ENCODE data around the gene CHD8. TPM values are rescaled to one million over a fixed set of nuclear protein-coding genes. Genes with fewer than 3 reads are reported as not detected.
"Not testable (repeated sequence)": the region's sequence is repeated elsewhere in the genome, so short reads cannot be mapped to it uniquely, and the experiment has no call there.

Gene CHD8
- total and polyA plus RNA-seq, 2 donors (not counting 3 experiments of a cell fraction or from before 2014, with no cell fraction given): 52.3 to 94.3 TPM

DNA sequence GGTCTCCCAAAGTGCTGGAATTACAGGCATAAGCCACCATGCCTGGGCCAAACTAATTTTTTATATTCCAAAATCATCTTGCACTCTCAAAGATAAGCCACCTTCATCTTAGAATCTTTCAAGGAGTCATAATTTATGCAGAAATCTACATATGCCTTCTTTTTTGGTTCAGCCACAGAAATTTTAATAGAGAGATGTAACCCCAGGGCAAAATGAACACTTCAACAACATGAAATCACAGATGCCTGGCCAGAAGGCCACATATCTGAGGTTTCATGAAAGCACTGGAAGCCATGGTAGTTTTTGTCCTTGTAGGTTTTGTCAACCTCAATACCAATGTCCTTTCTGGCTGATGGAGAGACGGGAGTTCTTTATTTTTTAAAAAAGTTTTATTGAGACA is 81.9 kb downstream of the CHD8 start:
- CTCF ChIA-PET: no interaction called here
- POLR2A ChIA-PET: no interaction called here
- Histone ChIP-seq H3K36me3 (ENCODE audit: control insufficient read depth in 2 of 2, extremely low read depth in 1 of 2, insufficient read depth in 2 of 2, low read length in 2 of 2) (peaks cover 4 to 11% of the 10 kb centered on the region in 2 experiments), H3K27me3 (ENCODE audit: control insufficient read depth in 2 of 2, insufficient read depth in 2 of 2, low read length in 2 of 2) (no peaks in the 10 kb centered on the region), H3K4me2 (ENCODE audit: insufficient read depth, low read length) (no peak overlapping the region), H3K4me3 (replicated peaks in 1 of 3; ENCODE audit: insufficient read depth in 1 of 3, low read depth in 1 of 3, low read length in 3 of 3) (no peak overlapping the region), H3K9me3 (replicated peaks; ENCODE audit: control insufficient read depth, insufficient read depth, low read length) (no peaks in the 10 kb centered on the region), H3K79me2 (ENCODE audit: control insufficient read depth, insufficient read depth, low read length) (peaks cover 53% of the 10 kb centered on the region), H3K27ac (ENCODE audit: insufficient read depth, low read depth, low read length) (no peak overlapping the region), H3K4me1 (ENCODE audit: control insufficient read depth, extremely low read depth, insufficient read depth, low read length) (no peaks in the 10 kb centered on the region), H3K9ac (replicated peaks; ENCODE audit: extremely low read depth, insufficient read depth, low read length) (no peak overlapping the region), H2AFZ (ENCODE audit: low read depth, low read length) (no peak overlapping the region), H3K9me1 (replicated peaks; ENCODE audit: control insufficient read depth, extremely low read depth, insufficient read depth, low read length) (no peaks in the 10 kb centered on the region), H4K20me1 (replicated peaks; ENCODE audit: control insufficient read depth, extremely low read depth, insufficient read depth, low read length) (no peaks in the 10 kb centered on the region)
- TF ChIP-seq POLR2AphosphoS5 (IDR thresholded peaks at IDR 0.05; ENCODE audit: insufficient read depth, low read depth, low read length) (no peak), CTCF (IDR thresholded peaks at IDR 0.05; ENCODE audit: extremely low read depth in 1 of 2, insufficient read depth in 1 of 2, low read depth in 1 of 2, low read length in 2 of 2) (no peak), EZH2 (IDR thresholded peaks at IDR 0.05; ENCODE audit: borderline replicate concordance, low read depth, low read length, severe bottlenecking) (no peak)
- FAIRE-seq (no peak), DNase-seq (ENCODE audit: low read depth, low spot score) (no peak)
- intact Hi-C loops (cut with micrococcal nuclease) (no loop called here), dilution Hi-C loops (cut with MboI; ENCODE audit: extremely low pct_ligation_motif_present, low sequenced_read_pairs) (no loop called here)
- no TSS peak for BruUV-seq (replicated peaks)

GRCh38 chr14:21372814-21373213 is 83.1 kb downstream of the CHD8 start:
- FAIRE-seq; H3K9ac ChIP-seq (replicated peaks; ENCODE audit: extremely low read depth, insufficient read depth, low read length); BruUV-seq (replicated peaks); H4K20me1 ChIP-seq (replicated peaks; ENCODE audit: control insufficient read depth, extremely low read depth, insufficient read depth, low read length); H2AFZ ChIP-seq (ENCODE audit: low read depth, low read length); intact Hi-C loops (cut with micrococcal nuclease); H3K4me2 ChIP-seq (ENCODE audit: insufficient read depth, low read length); H3K4me1 ChIP-seq (ENCODE audit: control insufficient read depth, extremely low read depth, insufficient read depth, low read length); H3K4me3 ChIP-seq (replicated peaks in 1 of 3; ENCODE audit: insufficient read depth in 1 of 3, low read depth in 1 of 3, low read length in 3 of 3); dilution Hi-C loops (cut with MboI; ENCODE audit: extremely low pct_ligation_motif_present, low sequenced_read_pairs); H3K27me3 ChIP-seq (ENCODE audit: control insufficient read depth in 2 of 2, insufficient read depth in 2 of 2, low read length in 2 of 2); H3K9me3 ChIP-seq (replicated peaks; ENCODE audit: control insufficient read depth, insufficient read depth, low read length); H3K9me1 ChIP-seq (replicated peaks; ENCODE audit: control insufficient read depth, extremely low read depth, insufficient read depth, low read length); DNase-seq (ENCODE audit: low read depth, low spot score); H3K27ac ChIP-seq (ENCODE audit: insufficient read depth, low read depth, low read length): not testable (repeated sequence)
- ChIA-PET POLR2A (interaction anchor here (0.6 kb wide), 1 partner anchor 73 kb away, joined by 3 read pairs; no protein-coding TSS in a partner anchor), CTCF (interaction anchor here (0.6 kb wide), 1 partner anchor 134 kb away, joined by 3 read pairs; no protein-coding TSS in a partner anchor)
- H3K79me2 ChIP-seq (ENCODE audit: control insufficient read depth, insufficient read depth, low read length): peaks cover 42% of the 10 kb centered on the region
- peaks cover 9 to 17% of the 10 kb centered on the region in 2 experiments for H3K36me3 ChIP-seq (ENCODE audit: control insufficient read depth in 2 of 2, extremely low read depth in 1 of 2, insufficient read depth in 2 of 2, low read length in 2 of 2)

All from endothelial cell of umbilical vein (primary cell).